Panc1 (cell line): ENCODE data around the gene TRIO. TPM values are rescaled to one million over a fixed set of nuclear protein-coding genes. Genes with fewer than 3 reads are reported as not detected.

ENCODE experiments used
- ATAC-seq: fragments of 200-7000 bp; cut with Tn5 transposase; 2 replicates; pipeline ENCODE4 v1.9.1; 2020; ENCODE audit warnings: mild to moderate bottlenecking, moderate library complexity
- BruUV-seq: library from RNA; stranded (reverse); fragments of 400-500 nt; replicated peaks from 2 replicates; lab custom pipeline; 2021; lab: Mats Ljungman, UMichigan
- CTCF ChIA-PET: fragments of 300-600 bp; sonication (Branson Sonifier 250); formaldehyde crosslinking; loops from one replicate; lab custom pipeline; 2022; ENCODE audit warnings: antibody characterized with exemption; lab: Charles Lee
- POLR2A ChIA-PET: fragments of 300-600 bp; sonication (Branson Sonifier 250); formaldehyde crosslinking; loops from one replicate; lab custom pipeline; 2022; ENCODE audit warnings: antibody characterized with exemption; lab: Charles Lee
- DNase-seq: peaks from one replicate; pipeline ENCODE4 v3.0.0-alpha.2; 2010; ENCODE audit warnings: low read depth, low spot score
- H3K27ac ChIP-seq: 2 replicates; pipeline ENCODE4 v1.5.1; 2011; ENCODE audit warnings: mild to moderate bottlenecking, low read length, inconsistent platforms
- H3K27me3 ChIP-seq: fragments of 200-500 bp; sonication (Bioruptor generic); 2 replicates; pipeline ENCODE4 v1.6.0; 2014; ENCODE audit warnings: low read length, inconsistent platforms; ENCODE audit not compliant: control insufficient read depth, insufficient read depth
- H3K36me3 ChIP-seq: fragments of 200-500 bp; sonication (Bioruptor generic); 2 replicates; pipeline ENCODE4 v1.5.1; 2014; ENCODE audit warnings: inconsistent platforms, mild to moderate bottlenecking, low read length, moderate library complexity; ENCODE audit not compliant: control insufficient read depth, insufficient read depth
- H3K4me1 ChIP-seq: 2 replicates; pipeline ENCODE4 v1.5.1; 2011; ENCODE audit warnings: inconsistent platforms, mild to moderate bottlenecking, low read length, moderate library complexity; ENCODE audit not compliant: control insufficient read depth, insufficient read depth
- H3K4me3 ChIP-seq, 2 experiments: 2 replicates each; pipeline ENCODE4 v1.5.1; 2011 to 2012; ENCODE audit warnings: low read depth in 2 of 2, low read length in 2 of 2, mild to moderate bottlenecking in 2 of 2, inconsistent platforms in 1 of 2, moderate library complexity in 1 of 2
- H3K9me3 ChIP-seq: fragments of 200-500 bp; sonication (Bioruptor generic); 2 replicates; pipeline ENCODE4 v1.5.1; 2014; ENCODE audit warnings: low read depth, mild to moderate bottlenecking, inconsistent platforms, low read length, moderate library complexity; ENCODE audit not compliant: control insufficient read depth, insufficient read depth
- CTCF ChIP-seq: fragments of 450-650 bp; IDR thresholded peaks from 2 replicates; pipeline ENCODE4 v1.5.1; 2017; ENCODE audit warnings: mild to moderate bottlenecking
- POLR2AphosphoS5 ChIP-seq: IDR thresholded peaks from 2 replicates; pipeline ENCODE4 v1.6.1; 2012; ENCODE audit warnings: mild to moderate bottlenecking, low read depth, low read length, moderate library complexity
- REST ChIP-seq, 2 experiments: IDR thresholded peaks; 2 replicates each; pipeline ENCODE4 v1.6.1; 2011 to 2012; ENCODE audit warnings: low read depth in 2 of 2, control low read depth in 1 of 2, low read length in 1 of 2, mild to moderate bottlenecking in 1 of 2, moderate library complexity in 1 of 2; ENCODE audit not compliant: insufficient read depth in 1 of 2
- SIN3A ChIP-seq: IDR thresholded peaks from 2 replicates; pipeline ENCODE4 v1.6.1; 2012; ENCODE audit warnings: low read depth, mild to moderate bottlenecking, low read length, moderate library complexity, borderline replicate concordance; ENCODE audit not compliant: insufficient read depth
- TCF7L2 ChIP-seq: IDR thresholded peaks from 2 replicates; pipeline ENCODE4 v1.6.1; 2011; ENCODE audit warnings: mild to moderate bottlenecking, low read depth, low read length, inconsistent platforms
- in situ Hi-C: cut with HindIII; loops from 2 replicates; pipeline ENCODE4 v1.10.0; 2016; ENCODE audit warnings: low sequenced_read_pairs, low pct_unique_long_range_greater_than_20kb
- intact Hi-C: fragments of 100-400 bp; cut with micrococcal nuclease; formaldehyde crosslinking; loops from one replicate; pipeline ENCODE4 v1.10.0; 2022; ENCODE audit not compliant: unreplicated experiment
- total RNA-seq: library from RNA; stranded (reverse); gene quantifications from one replicate; pipeline ENCODE4 v1.2.1, GENCODE V29; 2021; ENCODE audit not compliant: unreplicated experiment

TRIO gene
- total RNA-seq, 1 experiment from 2014 or later = 349 TPM

GRCh38 chr5:14438195-14438606, 295.1 kb downstream of the TRIO start:
- peaks cover 18% of the 10 kb centered on the region for H3K36me3 ChIP-seq
- no peak overlapping the region for H3K4me3 ChIP-seq
- CTCF ChIA-PET = no interaction called here

GRCh38 chr5:14439087-14439871, 296.1 kb downstream of the TRIO start:
- intact Hi-C loops = no loop called here
- Histone ChIP-seq H3K9me3 (no peaks in the 10 kb centered on the region), H3K27me3 (no peaks in the 10 kb centered on the region), H3K4me1 (peaks cover 19% of the 10 kb centered on the region), H3K27ac (no peak overlapping the region), H3K36me3 (peaks cover 11% of the 10 kb centered on the region), H3K4me3 (no peak overlapping the region)
- in situ Hi-C loops = no loop called here
- TF ChIP-seq TCF7L2 = no peak
- no peak for TF ChIP-seq REST (IDR thresholded peaks at IDR 0.05; ENCODE audit: insufficient read depth in 1 of 2, low read depth in 2 of 2, low read length in 1 of 2)
- no peak for TF ChIP-seq SIN3A
- no peak for TF ChIP-seq POLR2AphosphoS5
- no peak for TF ChIP-seq CTCF
- CTCF ChIA-PET = no interaction called here
- no TSS peak for BruUV-seq
- no peak for DNase-seq
- POLR2A ChIA-PET = interaction anchor here (0.6 to 0.7 kb wide), 2 partner anchors 12 to 53 kb away, joined by 3 read pairs; no protein-coding TSS in a partner anchor
- no peak for ATAC-seq

More at GRCh38 chr5:14438195-14438606, 295.1 kb downstream of the TRIO start:
- Histone ChIP-seq H3K4me1 (peaks cover 10% of the 10 kb centered on the region), H3K9me3 (no peaks in the 10 kb centered on the region), H3K27ac (no peak overlapping the region), H3K27me3 (no peaks in the 10 kb centered on the region)
- TF ChIP-seq REST (IDR thresholded peaks at IDR 0.05; ENCODE audit: insufficient read depth in 1 of 2, low read depth in 2 of 2, low read length in 1 of 2) = no peak
- TF ChIP-seq TCF7L2 = no peak
- no peak for TF ChIP-seq POLR2AphosphoS5
- in situ Hi-C loops (no loop called here), intact Hi-C loops (no loop called here)
- no TSS peak for BruUV-seq
- ATAC-seq = no peak
- POLR2A ChIA-PET = no interaction called here
- DNase-seq = no peak
